SHP77 treated with DMSO at 0.1 percent for 48 hours (cell line): ENCODE data around the gene S1PR2.
A peak's percentile ranks its signal among the peaks of the same experiment; 100 is the strongest.

ENCODE experiments used
- DNase-seq: peaks from one replicate; lab custom pipeline; 2025; lab: John Stamatoyannopoulos, UW

Gene S1PR2, protein sequence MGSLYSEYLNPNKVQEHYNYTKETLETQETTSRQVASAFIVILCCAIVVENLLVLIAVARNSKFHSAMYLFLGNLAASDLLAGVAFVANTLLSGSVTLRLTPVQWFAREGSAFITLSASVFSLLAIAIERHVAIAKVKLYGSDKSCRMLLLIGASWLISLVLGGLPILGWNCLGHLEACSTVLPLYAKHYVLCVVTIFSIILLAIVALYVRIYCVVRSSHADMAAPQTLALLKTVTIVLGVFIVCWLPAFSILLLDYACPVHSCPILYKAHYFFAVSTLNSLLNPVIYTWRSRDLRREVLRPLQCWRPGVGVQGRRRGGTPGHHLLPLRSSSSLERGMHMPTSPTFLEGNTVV

DNA sequence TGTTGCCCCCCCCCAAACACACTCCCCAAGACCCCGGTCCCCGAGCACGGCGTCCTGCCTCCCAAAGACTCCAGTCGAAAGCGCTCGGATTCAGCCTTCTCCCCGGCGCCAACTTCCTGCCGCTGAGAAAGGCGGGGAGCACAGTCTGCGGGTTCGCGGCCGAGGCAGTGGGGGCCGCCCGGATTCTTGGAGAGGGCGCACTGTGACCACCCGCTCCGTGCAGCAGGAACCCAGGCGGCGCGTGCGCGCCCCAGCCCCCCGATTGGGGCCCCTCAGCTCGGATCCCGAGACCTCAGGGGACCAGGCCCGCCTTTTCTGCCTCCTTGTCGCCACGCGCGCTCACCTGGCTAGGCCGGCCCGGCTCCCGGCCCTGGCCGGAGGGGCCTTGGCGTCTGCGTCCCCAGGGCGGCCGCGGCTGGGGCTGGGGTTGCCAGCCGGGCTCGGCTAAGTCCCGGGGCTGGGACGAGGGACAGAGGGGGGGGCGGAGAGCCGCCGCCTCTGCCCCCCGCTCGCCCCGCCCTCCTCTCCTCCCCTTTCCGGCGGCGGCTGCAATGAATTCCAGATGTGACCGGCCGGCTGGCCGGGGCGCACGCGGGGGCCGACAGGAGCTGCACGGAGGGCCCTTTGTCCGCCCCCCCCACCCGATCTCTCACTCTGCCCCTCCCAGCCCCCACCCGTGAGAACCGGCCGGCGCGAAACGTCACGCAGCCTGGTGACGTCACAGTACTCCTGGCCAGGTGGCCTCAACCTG lies at the start of gene S1PR2:
S1PR2 (minus strand) TSS at position 471 of the 751 bp plus-strand sequence. CDS start 6,426 bp downstream, outside the sequence.
- no peak for DNase-seq

DNA sequence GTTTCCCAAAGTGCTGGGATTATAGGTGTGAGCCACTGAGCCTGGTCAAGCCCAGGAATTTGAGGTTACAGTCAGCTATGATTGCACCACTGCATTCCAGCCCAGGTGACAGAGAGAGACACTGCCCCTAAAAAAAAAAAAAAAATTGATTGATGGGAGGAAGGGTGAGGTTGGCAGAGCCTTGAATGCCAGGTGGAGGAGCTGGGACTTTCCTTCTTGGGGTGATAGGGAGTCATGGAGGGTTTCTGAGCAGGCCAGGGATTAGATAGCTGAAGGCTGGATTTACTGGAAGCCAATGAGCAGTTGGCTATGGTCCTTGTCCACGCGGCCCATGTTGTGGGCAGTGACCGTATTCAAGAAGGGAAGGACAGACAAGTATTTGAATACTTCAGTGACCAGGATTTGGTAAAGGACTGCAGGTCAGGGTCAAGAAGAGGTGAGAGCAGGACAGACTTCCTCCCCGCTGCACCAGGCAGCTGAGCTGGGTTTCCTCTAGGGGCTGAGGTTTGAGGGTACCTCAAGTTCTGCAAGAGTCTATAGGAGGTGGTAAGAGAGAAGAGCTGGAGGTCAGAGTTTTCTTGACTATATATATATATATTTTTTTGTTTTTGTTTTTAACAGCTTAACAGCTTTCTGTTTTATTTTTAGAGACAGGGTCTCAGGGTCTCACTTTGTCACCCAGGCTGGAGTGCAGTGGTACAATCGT lies 48.8 kb upstream of the S1PR2 start:
- no peak for DNase-seq

DNA sequence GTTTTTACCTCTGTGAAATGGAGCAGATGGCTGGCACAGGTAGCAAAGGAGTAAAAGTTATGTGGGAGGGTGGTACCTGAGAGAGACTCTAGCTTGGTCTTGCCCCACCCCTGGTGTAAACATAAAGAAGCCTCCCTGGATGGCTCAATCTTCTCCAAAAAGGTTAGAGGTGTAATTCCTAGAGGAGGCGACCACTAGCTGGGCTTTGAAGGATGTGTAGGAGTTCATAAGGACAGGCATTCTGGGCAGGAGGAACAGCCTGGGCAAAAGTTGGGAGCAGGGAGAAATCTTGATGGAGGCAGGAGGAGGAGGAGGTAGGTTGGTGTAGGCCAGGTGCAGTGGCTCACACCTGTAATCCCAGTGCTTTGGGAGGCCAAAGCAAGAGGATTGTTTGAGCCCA lies 47.8 kb upstream of the S1PR2 start:
- DNase-seq, result no peak

DNA sequence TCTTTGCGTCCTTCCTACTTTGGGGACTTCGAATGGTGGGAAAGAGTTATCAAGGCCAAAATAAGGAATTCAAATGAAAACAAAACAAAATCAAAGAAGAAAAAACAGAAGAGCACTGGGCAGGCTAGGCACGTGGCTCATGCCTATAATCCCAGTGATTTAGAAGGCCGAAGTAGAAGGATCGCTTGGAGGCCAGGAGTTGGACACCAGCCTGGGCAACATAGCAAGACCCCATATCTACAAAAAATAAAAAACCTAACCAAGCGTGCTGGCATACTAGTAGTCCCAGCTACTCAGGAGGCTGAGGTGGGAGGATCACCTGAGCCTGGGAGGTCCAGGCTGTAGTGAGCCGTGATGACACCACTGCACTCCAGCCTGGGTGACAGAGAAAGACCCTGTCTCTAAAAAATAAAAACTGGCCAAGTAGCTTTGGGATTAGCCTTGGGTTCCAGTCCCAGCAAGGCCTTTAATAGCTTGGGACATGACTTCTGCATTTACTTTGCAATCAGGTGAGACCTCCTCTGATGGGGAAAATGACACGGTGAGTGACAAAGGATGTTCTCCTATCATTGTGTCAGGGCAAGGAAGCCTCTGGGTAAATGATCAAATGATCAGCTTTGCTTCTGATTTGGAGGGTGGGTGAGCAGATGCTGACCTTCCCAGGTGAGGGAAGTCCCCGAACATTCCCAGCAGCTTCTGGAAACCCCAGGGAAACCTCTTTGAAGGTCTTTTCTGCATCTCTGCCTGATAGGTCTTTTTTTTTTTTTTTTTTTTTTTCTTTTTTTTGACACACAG lies 46.9 kb upstream of the S1PR2 start:
- no peak for DNase-seq

DNA sequence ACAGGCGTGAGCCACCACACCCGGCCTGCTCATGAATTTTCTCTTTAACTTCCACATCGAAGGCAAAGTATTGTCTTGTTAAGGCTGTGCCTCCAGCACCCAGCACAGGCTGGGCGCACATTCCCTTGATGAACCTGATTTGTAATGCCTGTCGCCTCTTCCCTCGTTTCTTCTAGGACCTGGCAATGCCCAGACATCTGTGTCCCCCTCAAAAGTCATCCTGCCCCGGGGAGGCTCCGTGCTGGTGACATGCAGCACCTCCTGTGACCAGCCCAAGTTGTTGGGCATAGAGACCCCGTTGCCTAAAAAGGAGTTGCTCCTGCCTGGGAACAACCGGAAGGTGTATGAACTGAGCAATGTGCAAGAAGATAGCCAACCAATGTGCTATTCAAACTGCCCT lies 43.5 kb upstream of the S1PR2 start:
- DNase-seq, result no peak

DNA sequence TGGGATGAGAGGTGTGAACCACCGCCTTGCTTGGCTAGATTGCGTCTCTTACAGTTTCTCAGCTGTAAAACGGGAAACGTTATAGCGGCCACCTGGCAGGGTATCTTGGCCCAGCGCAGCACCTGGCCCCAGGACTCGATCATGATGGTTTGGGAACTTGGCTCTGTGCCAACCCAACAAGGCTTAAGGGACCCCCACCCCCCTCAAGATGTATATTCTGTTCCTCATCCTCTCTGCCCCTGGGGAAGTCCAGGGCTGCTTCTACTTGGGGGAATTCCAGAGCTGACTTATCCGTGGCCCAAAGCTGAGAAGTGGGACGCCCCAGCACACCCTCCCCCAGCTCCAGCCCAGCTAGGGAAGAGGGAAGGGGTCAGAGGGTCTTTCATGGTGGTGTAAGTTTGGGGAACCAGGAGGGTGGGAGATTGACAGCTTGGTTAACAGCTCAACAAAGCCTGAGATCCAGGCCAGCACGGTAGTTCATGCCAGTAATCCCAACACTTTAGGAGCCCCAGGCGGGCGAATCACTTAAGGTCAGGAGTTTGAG lies 40.5 kb upstream of the S1PR2 start:
- DNase-seq, result no peak

DNA sequence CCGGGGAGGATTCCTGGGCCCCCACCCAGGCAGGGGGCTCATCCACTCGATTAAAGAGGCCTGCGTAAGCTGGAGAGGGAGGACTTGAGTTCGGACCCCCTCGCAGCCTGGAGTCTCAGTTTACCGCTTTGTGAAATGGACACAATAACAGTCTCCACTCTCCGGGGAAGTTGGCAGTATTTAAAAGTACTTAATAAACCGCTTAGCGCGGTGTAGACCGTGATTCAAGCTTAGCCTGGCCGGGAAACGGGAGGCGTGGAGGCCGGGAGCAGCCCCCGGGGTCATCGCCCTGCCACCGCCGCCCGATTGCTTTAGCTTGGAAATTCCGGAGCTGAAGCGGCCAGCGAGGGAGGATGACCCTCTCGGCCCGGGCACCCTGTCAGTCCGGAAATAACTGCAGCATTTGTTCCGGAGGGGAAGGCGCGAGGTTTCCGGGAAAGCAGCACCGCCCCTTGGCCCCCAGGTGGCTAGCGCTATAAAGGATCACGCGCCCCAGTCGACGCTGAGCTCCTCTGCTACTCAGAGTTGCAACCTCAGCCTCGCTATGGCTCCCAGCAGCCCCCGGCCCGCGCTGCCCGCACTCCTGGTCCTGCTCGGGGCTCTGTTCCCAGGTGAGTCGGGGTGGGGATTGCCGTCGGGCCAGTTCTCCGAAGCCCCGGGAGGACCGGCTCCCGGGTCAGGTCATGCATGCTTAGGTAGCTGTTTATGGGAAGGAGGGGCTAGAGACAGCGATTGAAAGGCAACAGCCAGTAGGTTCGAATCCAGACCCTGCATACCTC lies 39.7 kb upstream of the S1PR2 start, which contains the start of gene ICAM1:
ICAM1 (plus strand) TSS at position 505 of the 779 bp plus-strand sequence; CDS start at position 545, 40 bp downstream.
- peak; percentile 42 for DNase-seq

DNA sequence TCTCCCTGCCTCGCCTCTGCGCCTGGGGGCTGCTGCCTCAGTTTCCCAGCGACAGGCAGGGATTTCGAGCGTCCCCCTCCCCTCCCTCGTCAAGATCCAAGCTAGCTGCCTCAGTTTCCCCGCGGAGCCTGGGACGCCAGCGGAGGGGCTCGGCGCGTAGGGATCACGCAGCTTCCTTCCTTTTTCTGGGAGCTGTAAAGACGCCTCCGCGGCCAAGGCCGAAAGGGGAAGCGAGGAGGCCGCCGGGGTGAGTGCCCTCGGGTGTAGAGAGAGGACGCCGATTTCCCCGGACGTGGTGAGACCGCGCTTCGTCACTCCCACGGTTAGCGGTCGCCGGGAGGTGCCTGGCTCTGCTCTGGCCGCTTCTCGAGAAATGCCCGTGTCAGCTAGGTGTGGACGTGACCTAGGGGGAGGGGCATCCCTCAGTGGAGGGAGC lies 39.1 kb upstream of the S1PR2 start:
- DNase-seq, result no peak

DNA sequence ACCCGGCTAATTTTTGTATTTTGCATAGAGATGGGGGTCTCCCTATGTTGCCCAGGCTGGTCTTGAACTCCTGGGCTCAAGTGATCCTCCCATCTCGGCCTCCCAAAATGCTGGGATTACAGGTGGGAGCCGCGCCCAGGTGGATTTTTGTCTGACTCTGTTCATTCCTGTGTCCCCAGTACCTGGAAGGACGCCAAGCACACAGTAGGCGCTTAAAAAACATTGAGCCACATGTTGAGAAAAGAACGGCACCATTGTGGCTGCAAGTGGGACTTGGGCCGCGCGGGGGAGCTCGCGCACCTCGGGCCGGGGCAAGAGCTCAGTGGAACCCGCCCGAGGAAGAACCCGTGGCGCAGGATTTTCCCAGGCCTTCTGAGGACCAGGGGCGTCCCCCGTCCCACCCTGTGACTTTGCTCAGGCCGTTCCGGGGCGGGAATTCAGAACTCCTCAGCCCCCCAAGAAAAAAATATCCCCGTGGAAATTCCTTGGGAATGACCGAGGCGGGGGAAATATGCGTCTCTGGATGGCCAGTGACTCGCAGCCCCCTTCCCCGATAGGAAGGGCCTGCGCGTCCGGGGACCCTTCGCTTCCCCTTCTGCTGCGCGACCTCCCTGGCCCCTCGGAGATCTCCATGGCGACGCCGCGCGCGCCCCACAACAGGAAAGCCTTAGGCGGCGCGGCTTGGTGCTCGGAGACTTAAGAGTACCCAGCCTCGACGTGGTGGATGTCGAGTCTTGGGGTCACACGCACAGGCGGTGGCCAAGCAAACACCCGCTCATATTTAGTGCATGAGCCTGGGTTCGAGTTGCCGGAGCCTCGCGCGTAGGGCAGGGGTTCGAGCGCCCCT lies 38.4 kb upstream of the S1PR2 start:
- peak; percentile 40 for DNase-seq

DNA sequence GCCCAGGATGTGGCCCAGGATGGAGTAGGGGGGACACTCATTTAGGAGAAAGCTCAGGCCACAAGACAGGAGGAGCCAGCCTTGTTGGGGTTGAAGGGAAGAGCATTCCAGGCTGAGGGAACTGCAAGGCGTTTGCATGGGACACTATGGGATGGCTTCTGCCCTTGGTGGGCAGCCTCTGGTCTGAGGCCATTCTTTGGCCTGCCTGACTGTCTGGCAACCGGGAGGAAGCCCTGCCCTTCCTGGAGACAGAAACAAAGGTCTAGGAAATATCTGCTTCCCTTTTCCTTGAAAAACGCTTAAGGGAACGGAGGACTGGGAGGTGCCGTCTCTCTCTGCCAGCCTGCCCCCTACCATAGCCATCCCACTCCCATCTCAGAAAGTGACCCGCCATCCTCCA lies 36.9 kb upstream of the S1PR2 start:
- no peak for DNase-seq

DNA sequence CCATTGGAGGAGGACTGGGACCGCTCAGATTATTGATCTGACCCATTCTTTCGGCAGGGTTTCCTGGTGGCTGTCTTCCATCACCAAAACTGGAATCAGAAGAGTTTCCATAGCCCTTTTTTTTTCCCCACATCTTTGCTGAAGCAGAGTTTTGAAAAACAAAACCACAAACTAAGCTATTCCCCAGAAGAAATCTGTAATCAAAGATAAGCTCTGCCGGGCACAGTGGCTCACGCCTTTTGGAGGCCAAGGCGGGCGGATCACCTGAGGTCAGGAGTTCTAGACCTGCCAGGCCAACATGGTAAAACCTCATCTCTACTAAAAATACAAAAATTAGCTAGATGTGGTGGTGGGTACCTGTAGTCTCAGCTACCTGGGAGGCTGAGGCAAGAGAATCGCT lies 35.6 kb upstream of the S1PR2 start:
- no peak for DNase-seq

DNA sequence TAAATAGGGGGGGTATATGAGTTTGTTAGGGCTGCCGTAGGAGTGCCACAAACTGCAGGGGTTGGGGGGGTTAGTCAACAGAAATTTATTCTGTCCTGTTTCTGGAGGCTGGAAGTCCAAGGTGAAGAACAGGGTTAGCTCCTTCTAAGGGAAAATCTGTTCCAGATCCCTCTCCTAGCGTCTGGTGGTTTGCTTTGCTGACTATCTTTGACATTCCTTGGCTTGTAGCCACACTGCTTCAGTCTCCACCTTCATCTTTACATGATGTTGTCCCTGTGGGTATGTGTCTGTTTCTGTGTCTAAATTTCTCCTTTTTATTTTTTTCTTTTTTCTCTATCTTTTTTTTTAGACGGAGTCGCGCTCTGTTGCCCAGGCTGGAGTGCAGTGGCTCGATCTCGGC lies 31.6 kb upstream of the S1PR2 start:
- DNase-seq, result no peak

DNA sequence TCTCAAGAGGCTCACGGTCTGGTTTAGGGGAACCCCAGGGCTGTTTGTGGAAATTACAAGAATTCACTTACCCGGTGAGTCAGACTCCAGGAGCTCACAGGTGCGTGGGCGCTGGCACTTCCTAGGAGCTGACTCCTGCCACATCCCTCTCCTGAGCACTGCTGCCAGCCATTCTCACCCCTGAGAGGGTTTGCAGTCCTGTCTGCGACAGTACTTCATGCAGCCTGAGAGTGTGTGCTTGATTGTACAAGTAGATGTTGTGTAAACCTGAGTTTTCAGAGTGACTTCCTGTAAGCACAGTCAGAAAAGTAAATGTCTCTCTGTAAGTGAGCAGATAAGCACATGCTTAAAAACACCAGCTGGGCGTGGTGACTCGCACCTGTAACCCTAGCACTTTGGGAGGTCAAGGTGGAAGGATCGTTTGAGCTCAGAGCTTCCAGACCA lies 29.0 kb upstream of the S1PR2 start:
- no peak for DNase-seq

DNA sequence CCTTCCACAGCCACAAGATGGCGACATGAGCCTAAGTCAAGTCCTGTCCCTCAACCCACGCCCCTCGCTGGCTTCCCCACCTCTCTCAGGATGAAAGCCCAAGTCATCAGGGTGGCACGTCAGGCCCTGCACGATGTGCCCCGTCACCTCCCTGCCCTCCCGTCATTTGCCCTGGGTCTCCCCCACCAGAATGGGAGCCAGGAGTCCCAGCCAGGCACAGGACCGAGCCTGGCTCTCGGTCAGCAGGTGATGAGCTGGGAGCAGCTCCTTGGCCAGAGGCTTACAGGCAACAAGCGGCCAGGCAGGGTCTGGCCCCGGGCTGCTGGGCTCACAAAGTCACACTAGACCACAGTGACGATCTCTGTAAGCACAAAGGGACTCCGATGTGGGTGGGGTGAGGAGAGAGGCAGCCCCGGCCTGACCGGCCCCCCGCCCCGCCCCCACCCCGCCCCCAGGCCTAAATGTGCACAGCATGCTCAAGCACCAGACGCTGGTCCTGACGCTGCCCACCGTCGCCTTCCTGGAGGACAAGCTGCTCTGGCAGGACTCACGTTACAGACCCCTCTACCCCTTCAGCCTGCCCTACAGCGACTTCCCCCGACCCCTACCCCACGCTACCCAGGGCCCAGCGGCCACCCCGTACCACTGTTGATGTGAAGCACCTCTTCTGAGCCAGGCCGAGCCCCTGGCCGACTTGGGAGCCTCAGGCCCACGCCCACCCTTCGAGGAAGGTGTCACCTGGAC lies 28.2 kb upstream of the S1PR2 start:
- peak; percentile 16 for DNase-seq

DNA sequence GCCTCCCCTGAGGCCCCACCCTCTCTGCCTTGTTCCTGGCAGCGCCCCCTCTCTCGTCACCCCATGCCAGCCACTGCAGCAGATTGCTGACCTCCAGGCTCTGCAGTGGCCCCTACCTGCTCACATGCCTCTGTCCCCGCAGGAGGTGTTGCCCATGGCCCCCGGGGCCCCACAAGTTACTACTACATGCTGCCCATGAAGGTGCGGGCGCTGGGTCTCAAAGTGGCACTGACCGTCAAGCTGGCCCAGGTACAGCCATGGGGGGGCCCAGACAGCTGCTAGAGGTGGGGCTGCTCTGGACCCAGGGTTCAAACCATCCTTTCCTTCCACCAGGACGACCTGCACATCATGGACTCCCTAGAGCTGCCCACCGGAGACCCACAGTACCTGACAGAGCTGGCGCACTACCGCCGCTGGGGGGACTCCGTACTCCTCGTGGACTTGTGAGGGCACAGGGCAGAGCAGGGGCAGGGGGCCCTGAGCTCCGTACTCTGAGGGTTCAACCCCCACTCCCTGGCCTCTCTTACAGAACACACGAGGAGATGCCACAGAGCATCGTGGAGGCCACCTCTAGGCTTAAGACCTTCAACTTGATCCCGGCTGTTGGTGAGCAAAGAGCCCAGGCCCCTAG lies 27.1 kb upstream of the S1PR2 start:
- no peak for DNase-seq

DNA sequence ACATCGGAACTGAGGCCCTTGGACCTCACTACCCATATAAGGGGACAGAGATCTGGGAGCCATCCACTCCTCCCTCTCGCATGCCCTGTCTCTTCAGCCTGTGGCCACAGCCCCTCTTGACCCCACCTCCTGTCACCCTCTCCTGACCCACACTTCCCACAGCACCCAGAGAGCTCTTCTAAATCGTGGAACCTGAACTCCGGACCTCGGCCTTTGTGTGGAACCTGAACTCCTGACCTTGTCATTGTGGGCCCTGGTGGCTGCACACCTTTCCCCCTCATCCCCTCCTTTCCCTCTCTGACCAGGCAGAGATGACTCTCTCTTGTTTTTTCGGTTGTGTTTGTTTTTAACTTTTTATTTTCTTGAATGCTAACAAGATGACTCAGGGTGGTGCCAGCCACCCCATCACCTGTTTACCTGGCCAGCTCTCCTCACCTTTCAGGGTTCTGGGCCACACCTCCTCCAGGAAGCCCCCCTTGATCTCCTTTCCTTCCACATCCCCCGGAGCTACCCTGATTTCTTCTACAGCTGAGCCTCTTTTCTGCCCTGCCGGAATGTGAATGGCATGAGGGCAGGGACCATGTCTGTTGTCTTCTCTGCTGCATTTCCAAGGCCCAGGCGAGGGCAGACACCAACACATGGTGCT lies 26.0 kb upstream of the S1PR2 start:
- DNase-seq, result no peak

DNA sequence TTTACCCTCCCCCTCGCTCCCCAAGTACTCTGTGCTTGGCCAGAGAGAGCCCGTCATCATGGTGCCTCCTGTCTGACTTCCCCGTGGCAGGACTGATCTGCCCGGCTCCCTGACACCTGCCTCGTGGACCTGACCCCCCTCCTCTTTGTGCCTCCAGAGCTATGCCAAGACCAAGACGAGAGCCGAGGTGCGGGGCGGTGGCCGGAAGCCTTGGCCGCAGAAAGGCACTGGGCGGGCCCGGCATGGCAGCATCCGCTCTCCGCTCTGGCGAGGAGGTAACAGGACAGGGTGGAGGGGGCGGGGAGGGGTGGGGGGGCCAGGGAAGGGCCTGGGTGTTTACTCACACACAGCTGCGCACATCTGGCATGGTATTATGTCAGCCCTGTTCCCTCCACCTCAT lies 25.4 kb upstream of the S1PR2 start:
- DNase-seq, result no peak

DNA sequence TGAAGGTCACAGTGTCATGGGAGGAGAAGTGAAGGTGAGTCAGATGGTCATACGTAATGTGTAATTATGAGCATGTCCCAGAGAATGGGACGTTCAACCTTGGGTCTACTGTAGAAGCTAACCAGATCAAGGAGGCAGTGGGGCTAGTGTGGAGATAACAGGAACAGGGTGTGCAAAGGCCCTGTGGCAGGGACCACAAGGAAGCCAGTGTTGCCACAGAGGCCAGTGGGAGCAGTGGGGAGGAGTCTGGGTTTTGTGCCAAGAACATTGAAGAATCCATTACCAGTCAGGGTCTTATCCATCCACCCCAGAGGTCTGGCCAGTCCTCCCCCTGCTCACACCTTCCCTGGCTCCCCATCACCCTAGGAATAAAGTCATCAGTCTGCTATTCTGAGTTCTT lies 24.2 kb upstream of the S1PR2 start:
- DNase-seq, result no peak
